Activated CD8-positive, alpha-beta memory T cell treated with anti-CD3 and anti-CD28 coated beads, Interleukin-2, amount 10 ng/mL, durations not matched to agents 7 days and 5 days (primary cell): Measurements from ENCODE around the gene PRKCE. TPM values are rescaled to one million over a fixed set of nuclear protein-coding genes. Genes with fewer than 3 reads are reported as not detected.
"Not testable (repeated sequence)": the region's sequence is repeated elsewhere in the genome, so short reads cannot be mapped to it uniquely, and the experiment has no call there.

Experiments
- ATAC-seq: fragments of 150-1000 bp; cut with Tn5 transposase; one replicate; pipeline ENCODE4 v1.10.0; 2021; ENCODE audit warnings: moderate library complexity
- CTCF ChIA-PET: fragments of 350-600 bp; sonication (Branson Sonifier 250); formaldehyde crosslinking; loops from one replicate; lab custom pipeline; 2021; ENCODE audit warnings: antibody characterized with exemption; lab: Charles Lee
- DNase-seq: peaks from one replicate; pipeline ENCODE4 v3.0.0-alpha.2; 2020
- H3K27ac Mint-ChIP-seq: one replicate; pipeline ENCODE4 v1.8.0; 2021; ENCODE audit warnings: mild to moderate bottlenecking, mixed read lengths
- H3K27me3 Mint-ChIP-seq: one replicate; pipeline ENCODE4 v1.8.0; 2021; ENCODE audit warnings: mixed read lengths
- H3K36me3 Mint-ChIP-seq: one replicate; pipeline ENCODE4 v1.8.0; 2021; ENCODE audit warnings: mild to moderate bottlenecking, mixed read lengths
- H3K4me1 Mint-ChIP-seq: one replicate; pipeline ENCODE4 v1.8.0; 2021; ENCODE audit warnings: mixed read lengths
- H3K4me3 Mint-ChIP-seq: one replicate; pipeline ENCODE4 v1.8.0; 2021; ENCODE audit warnings: mild to moderate bottlenecking, moderate library complexity, mixed read lengths
- H3K9me3 Mint-ChIP-seq: one replicate; pipeline ENCODE4 v1.8.0; 2022; ENCODE audit warnings: low read depth, mixed read lengths
- total RNA-seq, 2 experiments: library from RNA; stranded (reverse); gene quantifications; one replicate each; pipeline ENCODE4 v1.2.3, GENCODE V29; 2021

Gene PRKCE
- total RNA-seq, 2 experiments from 2014 or later: 16.7 to 39.2 TPM

DNA sequence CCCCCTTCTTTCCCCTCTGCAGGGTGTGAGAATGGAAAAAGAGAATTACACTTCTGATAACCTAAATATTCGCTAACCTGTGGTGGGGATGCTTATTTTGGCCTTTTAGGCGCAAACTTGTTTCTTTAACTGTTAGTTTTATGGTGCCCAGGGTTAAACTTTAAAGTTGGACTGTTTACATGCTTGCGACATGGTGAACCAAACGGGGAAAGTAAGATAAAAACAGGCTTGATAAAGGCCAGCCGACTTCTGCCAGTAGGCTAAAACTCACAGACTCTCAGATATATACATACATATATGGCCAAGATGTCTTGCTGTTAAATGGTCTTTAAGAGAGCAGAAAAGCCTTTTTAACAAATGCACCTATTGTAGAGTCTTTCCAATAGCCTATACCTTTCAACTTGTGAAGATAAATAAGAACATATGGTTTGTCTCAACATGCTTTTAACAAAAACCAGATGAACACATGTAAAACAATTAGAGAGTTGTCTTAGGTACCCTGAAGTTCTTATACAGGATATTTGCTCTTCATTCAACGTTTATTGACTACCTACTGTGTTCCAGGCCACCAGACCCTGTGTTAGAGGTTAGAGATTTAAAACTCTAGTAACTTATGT lies 29.0 kb downstream of the PRKCE start:
- no peaks in the 10 kb centered on the region for H3K27me3 Mint-ChIP-seq
- peaks cover 2% of the 10 kb centered on the region for H3K36me3 Mint-ChIP-seq
- no peak for ATAC-seq
- no peaks in the 10 kb centered on the region for H3K9me3 Mint-ChIP-seq
- H3K27ac Mint-ChIP-seq: no peak overlapping the region
- CTCF ChIA-PET: no interaction called here
- H3K4me3 Mint-ChIP-seq: no peak overlapping the region
- H3K4me1 Mint-ChIP-seq: peaks cover 2% of the 10 kb centered on the region
- DNase-seq: no peak

DNA sequence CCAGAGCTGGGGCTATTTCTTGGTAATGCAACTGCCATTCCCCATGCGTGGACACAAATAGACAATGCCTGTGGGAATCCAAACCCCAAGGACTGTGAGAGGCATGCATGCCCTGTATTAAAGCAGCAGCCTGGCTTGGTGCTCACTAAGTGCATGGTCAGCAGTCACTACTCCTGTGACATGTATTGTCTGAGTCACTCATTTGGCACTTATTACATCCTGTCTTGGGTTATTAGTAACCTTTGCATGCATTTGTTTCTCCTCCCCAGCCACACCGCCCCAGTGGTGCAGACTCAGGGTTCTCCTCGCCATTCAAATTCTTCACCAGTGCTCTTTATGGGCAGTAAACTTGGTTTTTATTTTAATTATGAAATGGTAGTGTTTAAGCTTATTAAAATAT lies 30.2 kb downstream of the PRKCE start:
- Mint-ChIP-seq H3K27ac (no peak overlapping the region), H3K4me1 (peaks cover 2% of the 10 kb centered on the region), H3K36me3 (peaks cover 2% of the 10 kb centered on the region), H3K4me3 (no peak overlapping the region), H3K27me3 (no peaks in the 10 kb centered on the region), H3K9me3 (no peaks in the 10 kb centered on the region)
- CTCF ChIA-PET: no interaction called here
- DNase-seq (no peak), ATAC-seq (peak; percentile 55)

DNA sequence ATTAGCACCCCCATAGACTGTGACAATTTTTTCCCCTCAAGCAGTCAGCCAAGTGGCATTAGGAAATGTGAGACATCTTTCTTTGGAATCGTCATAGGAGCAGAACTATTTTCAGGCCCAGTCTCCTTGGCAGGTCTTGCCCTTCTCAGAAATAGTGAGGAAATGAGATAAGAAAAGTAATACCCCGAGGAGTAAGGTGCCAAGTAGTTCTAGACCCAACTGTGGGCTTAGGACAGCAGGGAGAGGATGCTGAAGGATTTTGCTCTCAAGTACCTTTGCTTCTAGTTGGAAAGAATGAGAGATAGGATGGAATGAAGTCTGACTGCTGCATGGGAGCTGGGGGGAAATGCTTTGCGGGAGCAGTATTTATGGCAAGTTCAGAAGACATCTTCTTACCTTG lies 31.8 kb downstream of the PRKCE start:
- DNase-seq (no peak), ATAC-seq (no peak)
- Mint-ChIP-seq H3K4me3 (no peak overlapping the region), H3K27me3 (no peaks in the 10 kb centered on the region), H3K4me1 (peaks cover 2% of the 10 kb centered on the region), H3K36me3 (peaks cover 2% of the 10 kb centered on the region), H3K27ac (no peak overlapping the region), H3K9me3 (no peaks in the 10 kb centered on the region)
- CTCF ChIA-PET: no interaction called here

DNA sequence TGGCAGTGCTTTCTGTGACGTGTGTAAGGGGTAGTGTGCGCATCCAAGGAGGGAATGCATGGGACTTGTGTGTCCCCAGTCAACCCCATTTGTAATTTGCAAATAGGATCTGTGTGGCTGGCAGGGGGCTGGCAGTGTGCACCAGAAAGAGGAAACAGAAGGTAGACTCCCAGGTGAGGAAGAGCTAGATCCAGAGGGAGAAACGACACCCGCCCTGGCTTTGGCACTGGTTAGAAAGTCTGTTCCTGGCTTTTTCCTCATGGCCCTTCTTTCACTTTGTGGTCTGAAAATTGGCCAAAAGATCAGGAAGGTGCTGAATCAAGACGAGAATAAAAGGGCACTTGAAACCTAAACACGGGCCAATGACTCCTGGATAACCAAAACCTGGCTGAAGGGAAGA lies 33.3 kb downstream of the PRKCE start:
- H3K36me3 Mint-ChIP-seq: no peaks in the 10 kb centered on the region
- H3K4me3 Mint-ChIP-seq: no peak overlapping the region
- H3K9me3 Mint-ChIP-seq: no peaks in the 10 kb centered on the region
- no peak overlapping the region for H3K27ac Mint-ChIP-seq
- ATAC-seq (no peak), DNase-seq (no peak)
- CTCF ChIA-PET: interaction anchor here (2.0 kb wide), 1 partner anchor 35 kb away, joined by 4 read pairs; no protein-coding TSS in a partner anchor
- H3K27me3 Mint-ChIP-seq: no peaks in the 10 kb centered on the region
- no peaks in the 10 kb centered on the region for H3K4me1 Mint-ChIP-seq

DNA sequence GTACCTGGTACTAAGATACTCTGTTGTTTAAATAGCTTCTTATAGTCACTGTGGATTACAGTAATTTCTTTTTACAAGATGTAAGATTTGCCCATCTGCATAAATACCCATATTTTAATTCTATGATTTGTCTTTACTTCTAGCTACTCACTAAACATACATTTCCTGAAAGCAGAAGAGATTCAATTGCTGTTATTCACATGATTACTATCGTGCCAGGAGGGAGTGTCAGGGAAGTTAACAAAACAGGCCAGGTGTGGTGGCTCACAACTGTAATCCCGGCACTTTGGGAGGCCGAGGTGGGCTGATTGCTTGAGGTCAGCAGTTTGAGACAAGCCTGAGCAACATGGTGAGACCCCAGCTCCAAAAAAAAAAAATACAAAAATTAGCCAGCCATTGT lies 33.8 kb downstream of the PRKCE start:
- no peak for ATAC-seq
- DNase-seq: no peak
- no peaks in the 10 kb centered on the region for H3K4me1 Mint-ChIP-seq
- H3K9me3 Mint-ChIP-seq: no peaks in the 10 kb centered on the region
- H3K27me3 Mint-ChIP-seq: no peaks in the 10 kb centered on the region
- CTCF ChIA-PET: interaction anchor here (2.0 kb wide), 1 partner anchor 35 kb away, joined by 4 read pairs; no protein-coding TSS in a partner anchor
- no peak overlapping the region for H3K4me3 Mint-ChIP-seq
- H3K27ac Mint-ChIP-seq: no peak overlapping the region
- no peaks in the 10 kb centered on the region for H3K36me3 Mint-ChIP-seq

DNA sequence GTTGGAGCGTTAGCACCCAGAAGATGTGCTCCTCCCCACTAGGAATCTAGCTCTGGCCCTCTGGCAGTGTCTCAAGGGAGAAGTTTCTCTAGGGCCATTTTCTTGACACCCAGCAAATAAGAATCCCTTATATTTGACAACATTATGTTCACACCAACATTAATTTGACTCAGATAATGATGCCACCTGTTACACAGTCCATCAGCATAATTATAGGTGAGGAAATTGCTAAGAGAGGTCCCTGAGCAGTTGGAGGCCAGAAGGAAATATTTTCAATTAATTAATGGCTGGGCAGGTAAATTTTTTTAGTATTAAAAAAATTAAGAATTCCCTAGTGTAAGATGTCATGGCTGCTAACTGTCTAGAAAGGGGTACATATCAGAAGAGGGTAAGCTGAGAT lies 36.5 kb downstream of the PRKCE start:
- CTCF ChIA-PET: no interaction called here
- no peaks in the 10 kb centered on the region for H3K4me1 Mint-ChIP-seq
- H3K27ac Mint-ChIP-seq: no peak overlapping the region
- ATAC-seq (no peak), DNase-seq (no peak)
- H3K36me3 Mint-ChIP-seq: no peaks in the 10 kb centered on the region
- no peak overlapping the region for H3K4me3 Mint-ChIP-seq
- H3K27me3 Mint-ChIP-seq: no peaks in the 10 kb centered on the region
- no peaks in the 10 kb centered on the region for H3K9me3 Mint-ChIP-seq

DNA sequence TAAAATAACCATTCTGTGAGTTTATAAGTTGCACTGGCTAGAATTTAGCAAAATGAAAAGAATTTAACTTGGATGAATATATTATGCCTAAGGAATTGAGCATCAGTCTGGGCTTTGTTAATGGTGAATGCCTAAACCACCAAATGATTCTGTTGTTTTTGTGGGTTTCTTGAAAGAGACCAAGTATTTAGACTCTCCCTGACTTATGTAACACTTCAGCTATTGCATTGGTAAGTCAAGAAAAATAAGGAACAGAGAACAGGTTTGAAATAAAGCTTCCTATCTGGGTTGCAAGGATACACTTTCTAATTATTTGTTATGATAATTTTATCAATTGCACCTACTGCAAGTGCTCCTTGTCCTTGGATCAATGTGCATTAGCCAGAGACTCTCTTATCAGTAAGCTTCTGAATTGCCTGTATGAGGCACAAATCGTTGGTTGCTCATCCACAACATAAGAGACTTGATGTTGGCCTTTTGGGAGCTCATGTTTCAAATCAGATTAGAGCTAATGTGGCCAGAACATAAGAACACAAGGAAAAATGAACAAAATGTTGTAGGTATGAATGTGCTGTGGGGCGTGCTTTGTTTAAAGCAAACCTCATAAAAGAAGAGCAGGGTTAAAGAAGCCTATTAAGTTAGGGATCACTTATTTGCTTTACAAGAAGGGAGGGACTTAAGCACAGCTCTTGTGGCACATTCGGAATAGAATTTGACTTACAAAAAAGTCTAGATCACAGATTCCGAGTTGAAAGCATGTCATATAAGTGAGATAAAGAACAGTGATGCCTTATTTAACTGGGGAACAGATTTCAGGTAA lies 37.2 kb downstream of the PRKCE start:
- H3K27me3 Mint-ChIP-seq: no peaks in the 10 kb centered on the region
- CTCF ChIA-PET: no interaction called here
- no peak overlapping the region for H3K4me3 Mint-ChIP-seq
- ATAC-seq (no peak), DNase-seq (no peak)
- no peak overlapping the region for H3K27ac Mint-ChIP-seq
- no peaks in the 10 kb centered on the region for H3K36me3 Mint-ChIP-seq
- no peaks in the 10 kb centered on the region for H3K4me1 Mint-ChIP-seq
- no peaks in the 10 kb centered on the region for H3K9me3 Mint-ChIP-seq

DNA sequence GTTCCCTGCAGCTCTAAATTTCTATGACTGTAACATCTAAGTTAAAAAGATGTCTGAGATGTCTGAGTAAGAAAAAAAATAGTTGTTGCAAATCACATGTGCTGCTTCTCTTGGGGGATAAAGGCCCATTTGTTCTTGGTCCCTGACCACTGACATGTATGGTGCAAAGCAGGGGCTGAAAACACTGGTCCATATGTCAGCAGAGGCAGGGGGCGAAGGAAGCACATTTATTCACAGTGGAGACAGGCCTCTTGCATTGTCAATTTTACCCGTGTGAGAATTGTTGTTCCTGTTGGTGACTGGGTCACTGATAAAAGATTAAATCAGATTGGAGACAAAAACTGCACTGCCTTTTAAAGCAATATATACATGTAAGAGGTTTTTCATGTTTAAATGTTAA lies 38.8 kb downstream of the PRKCE start:
- no peak for DNase-seq
- CTCF ChIA-PET: no interaction called here
- no peaks in the 10 kb centered on the region for H3K36me3 Mint-ChIP-seq
- no peaks in the 10 kb centered on the region for H3K4me1 Mint-ChIP-seq
- no peaks in the 10 kb centered on the region for H3K9me3 Mint-ChIP-seq
- no peak for ATAC-seq
- no peaks in the 10 kb centered on the region for H3K27me3 Mint-ChIP-seq
- no peak overlapping the region for H3K27ac Mint-ChIP-seq
- no peak overlapping the region for H3K4me3 Mint-ChIP-seq

DNA sequence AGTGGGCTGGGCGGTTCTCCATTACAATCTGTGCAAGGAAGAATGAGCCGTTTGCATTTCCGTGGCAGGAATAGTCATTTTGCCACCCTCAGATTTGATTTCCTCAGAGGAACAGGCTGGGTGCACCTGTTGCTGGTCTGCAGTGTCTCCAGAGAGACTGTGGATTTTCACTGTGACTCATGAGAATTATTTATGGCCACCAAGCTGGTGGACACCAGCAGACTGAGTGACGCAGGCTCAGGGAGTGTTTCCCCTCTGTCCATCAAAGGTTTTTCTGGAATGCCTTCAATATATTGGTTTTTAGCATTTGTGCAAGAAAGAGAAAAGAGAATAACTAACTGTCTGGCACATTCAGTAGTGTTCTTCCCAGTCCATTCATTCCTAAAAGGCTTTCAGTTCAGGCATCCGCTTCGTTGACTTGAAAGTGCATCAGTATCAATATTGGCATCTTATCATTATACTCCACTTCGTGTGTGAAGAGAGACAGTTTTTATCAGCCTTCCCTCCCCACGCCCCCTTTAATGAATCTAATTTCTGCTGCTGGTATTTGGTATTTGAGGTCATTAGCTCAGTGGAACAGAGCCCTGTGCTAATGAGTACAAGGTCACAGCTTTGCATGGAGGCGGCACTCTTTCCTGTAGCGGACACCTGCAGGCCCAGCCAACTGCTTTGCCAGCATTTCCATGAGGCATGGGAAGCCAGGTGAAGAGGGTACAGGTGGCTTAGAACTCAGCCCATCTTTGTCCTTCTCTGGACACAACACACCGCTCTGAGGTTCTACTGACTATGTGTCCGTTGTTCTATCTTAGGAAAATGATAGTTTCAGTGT lies 39.9 kb downstream of the PRKCE start:
- Mint-ChIP-seq H3K4me1 (no peaks in the 10 kb centered on the region), H3K9me3 (no peaks in the 10 kb centered on the region), H3K36me3 (no peaks in the 10 kb centered on the region), H3K27ac (no peak overlapping the region), H3K4me3 (no peak overlapping the region), H3K27me3 (no peaks in the 10 kb centered on the region)
- DNase-seq: no peak
- ATAC-seq: no peak
- CTCF ChIA-PET: no interaction called here

DNA sequence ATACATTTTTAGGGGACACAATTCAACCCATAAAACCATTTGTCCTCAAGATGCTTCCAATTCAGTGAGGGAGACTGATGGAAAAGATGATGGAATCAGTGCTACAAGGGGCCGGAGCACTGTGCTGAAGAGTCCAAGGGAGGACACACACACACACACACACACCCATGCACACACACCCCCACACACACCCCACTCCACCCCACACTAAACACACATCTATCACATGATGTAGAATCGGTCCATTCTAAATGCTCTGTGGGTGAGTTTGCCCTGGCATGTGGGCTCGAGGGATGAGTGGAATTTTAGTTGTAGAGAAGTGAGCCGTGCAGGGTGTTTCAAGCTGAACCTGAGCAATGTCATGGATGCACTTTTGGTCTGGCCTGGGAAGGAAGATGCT lies 41.1 kb downstream of the PRKCE start:
- H3K27ac Mint-ChIP-seq: no peak overlapping the region
- CTCF ChIA-PET: no interaction called here
- H3K4me1 Mint-ChIP-seq: no peaks in the 10 kb centered on the region
- no peaks in the 10 kb centered on the region for H3K36me3 Mint-ChIP-seq
- DNase-seq (no peak), ATAC-seq (no peak)
- no peaks in the 10 kb centered on the region for H3K9me3 Mint-ChIP-seq
- no peaks in the 10 kb centered on the region for H3K27me3 Mint-ChIP-seq
- H3K4me3 Mint-ChIP-seq: no peak overlapping the region

DNA sequence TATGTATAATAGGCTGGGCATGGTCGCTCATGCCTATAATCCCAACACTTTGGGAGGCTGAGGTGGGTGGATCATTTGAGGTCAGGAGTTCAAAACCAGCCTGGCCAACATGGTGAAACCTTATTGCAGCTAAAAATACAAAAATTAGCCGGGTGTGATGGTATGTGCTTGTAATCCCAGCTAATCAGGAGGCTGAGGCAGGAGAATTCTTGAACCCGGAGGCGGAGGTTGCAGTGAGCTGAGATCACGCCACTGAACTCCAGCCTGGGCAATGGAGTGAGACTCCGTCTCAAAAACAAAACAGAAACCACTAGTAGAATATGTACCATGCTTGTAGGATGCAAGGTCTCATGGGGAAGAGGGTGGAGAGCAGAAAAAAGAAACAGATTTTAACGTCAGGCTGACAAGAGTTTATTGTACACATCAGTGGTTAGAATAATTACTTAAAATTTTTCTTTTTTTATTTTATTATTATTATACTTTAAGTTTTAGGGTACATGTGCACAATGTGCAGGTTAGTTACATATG lies 44.1 kb downstream of the PRKCE start:
- H3K4me1 Mint-ChIP-seq: peaks cover 26% of the 10 kb centered on the region
- CTCF ChIA-PET, H3K27ac Mint-ChIP-seq, DNase-seq, H3K4me3 Mint-ChIP-seq, H3K9me3 Mint-ChIP-seq, H3K36me3 Mint-ChIP-seq, H3K27me3 Mint-ChIP-seq, ATAC-seq: not testable (repeated sequence)

DNA sequence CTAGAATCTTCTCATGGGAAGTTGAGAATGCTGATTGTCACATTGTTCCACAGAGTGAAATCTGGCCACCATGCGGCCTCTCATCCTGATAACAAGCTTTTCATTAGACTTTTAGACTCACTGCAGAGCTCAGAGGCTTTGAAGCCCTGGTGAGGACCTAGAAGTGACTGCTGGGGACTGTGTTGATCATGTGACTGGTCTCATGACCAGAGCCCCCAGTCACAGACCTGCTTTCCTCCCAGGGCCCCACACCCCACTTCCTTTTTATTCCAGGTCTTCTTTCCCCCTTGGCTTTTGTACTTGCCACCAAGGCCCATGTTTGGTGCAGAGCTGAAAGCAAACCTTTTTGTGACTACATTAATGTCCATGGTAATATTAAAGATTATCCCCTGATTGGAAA lies 45.2 kb downstream of the PRKCE start:
- Mint-ChIP-seq H3K4me3 (no peak overlapping the region), H3K36me3 (peaks cover 2% of the 10 kb centered on the region), H3K27ac (no peak overlapping the region), H3K4me1 (peaks cover 26% of the 10 kb centered on the region), H3K27me3 (no peaks in the 10 kb centered on the region), H3K9me3 (no peaks in the 10 kb centered on the region)
- ATAC-seq: no peak
- CTCF ChIA-PET: interaction anchor here (1.1 kb wide), 1 partner anchor 24 kb away, joined by 3 read pairs; no protein-coding TSS in a partner anchor
- DNase-seq: no peak

DNA sequence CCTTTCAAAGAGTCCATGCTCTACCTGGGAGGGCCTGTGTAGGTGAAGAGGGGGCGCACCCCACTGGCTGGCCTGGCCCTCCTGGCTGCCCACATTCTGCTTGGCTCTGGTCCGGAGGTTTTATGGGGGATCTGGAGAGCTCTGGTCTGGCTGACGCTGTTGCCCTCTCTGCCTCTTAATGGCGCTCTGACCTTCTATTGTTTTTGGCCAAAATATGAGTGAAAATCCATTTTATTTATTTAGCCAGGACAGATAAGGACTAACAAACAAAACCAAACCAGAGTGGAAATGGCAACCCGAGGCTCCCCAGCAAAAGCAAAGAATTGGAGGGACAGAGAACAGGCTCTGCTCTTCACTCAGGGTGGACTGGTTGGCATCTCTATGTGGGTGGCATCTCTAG lies 45.7 kb downstream of the PRKCE start:
- peaks cover 26% of the 10 kb centered on the region for H3K4me1 Mint-ChIP-seq
- no peak for DNase-seq
- H3K4me3 Mint-ChIP-seq: no peak overlapping the region
- peaks cover 2% of the 10 kb centered on the region for H3K36me3 Mint-ChIP-seq
- CTCF ChIA-PET: interaction anchor here (1.1 kb wide), 1 partner anchor 24 kb away, joined by 3 read pairs; no protein-coding TSS in a partner anchor
- no peaks in the 10 kb centered on the region for H3K27me3 Mint-ChIP-seq
- no peak for ATAC-seq
- H3K27ac Mint-ChIP-seq: no peak overlapping the region
- H3K9me3 Mint-ChIP-seq: no peaks in the 10 kb centered on the region
